ENCODE measurements around the gene CD80.

CD80 gene

DNA sequence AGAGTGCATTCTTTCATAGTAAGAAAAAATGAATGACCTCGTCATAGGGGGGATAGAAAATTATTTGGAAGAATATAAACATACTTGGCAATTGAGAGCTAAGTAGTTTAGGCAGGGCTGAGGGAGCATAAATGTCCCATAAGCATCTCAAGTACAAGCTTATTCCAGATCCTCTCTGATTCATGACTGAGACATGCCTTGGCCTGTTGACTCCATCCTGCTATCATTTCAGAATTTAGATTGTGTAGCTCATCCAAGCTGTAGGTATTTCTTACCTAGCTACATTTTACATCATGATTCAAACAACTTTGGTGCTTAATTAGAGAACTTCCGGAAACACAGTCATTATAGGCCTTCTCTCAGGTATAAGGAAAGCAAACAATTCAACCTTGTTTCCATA is 78.3 kb downstream of the CD80 start:
- TF ChIP-seq, protein P1, sequence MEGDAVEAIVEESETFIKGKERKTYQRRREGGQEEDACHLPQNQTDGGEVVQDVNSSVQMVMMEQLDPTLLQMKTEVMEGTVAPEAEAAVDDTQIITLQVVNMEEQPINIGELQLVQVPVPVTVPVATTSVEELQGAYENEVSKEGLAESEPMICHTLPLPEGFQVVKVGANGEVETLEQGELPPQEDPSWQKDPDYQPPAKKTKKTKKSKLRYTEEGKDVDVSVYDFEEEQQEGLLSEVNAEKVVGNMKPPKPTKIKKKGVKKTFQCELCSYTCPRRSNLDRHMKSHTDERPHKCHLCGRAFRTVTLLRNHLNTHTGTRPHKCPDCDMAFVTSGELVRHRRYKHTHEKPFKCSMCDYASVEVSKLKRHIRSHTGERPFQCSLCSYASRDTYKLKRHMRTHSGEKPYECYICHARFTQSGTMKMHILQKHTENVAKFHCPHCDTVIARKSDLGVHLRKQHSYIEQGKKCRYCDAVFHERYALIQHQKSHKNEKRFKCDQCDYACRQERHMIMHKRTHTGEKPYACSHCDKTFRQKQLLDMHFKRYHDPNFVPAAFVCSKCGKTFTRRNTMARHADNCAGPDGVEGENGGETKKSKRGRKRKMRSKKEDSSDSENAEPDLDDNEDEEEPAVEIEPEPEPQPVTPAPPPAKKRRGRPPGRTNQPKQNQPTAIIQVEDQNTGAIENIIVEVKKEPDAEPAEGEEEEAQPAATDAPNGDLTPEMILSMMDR (IDR thresholded peaks at IDR 0.05; ENCODE audit: extremely low read depth, insufficient read depth, missing control alignments): no peak
- in situ Hi-C loops (cut with MboI; ENCODE audit: low pct_unique_long_range_greater_than_20kb, low sequenced_read_pairs, unreplicated experiment): no loop called here
- no peak for DNase-seq (ENCODE audit: low spot score)
